WTC11 (cell line): ENCODE measurements around the gene MGMT.

Experiments used
- ATF1 ChIP-seq: sonication (generic); formaldehyde crosslinking; IDR thresholded peaks from 2 replicates; pipeline ENCODE4 v1.8.1; 2023; ENCODE audit warnings: mild to moderate bottlenecking, moderate library complexity, missing genetic modification reagents
- FOXJ3 ChIP-seq: sonication (generic); formaldehyde crosslinking; IDR thresholded peaks from 2 replicates; pipeline ENCODE4 v1.9.0; 2021; ENCODE audit warnings: missing genetic modification reagents, mild to moderate bottlenecking, borderline replicate concordance
- GTF2I ChIP-seq: fragments of 250-450 bp; sonication (Bioruptor Pico); conservative IDR thresholded peaks from 2 replicates; pipeline ENCODE4 v1.4.0; 2021; ENCODE audit warnings: mild to moderate bottlenecking
- JUN ChIP-seq: sonication (generic); formaldehyde crosslinking; IDR thresholded peaks from 2 replicates; pipeline ENCODE4 v1.8.0; 2023; ENCODE audit warnings: mild to moderate bottlenecking, missing genetic modification reagents
- NR1H2 ChIP-seq: sonication (generic); formaldehyde crosslinking; IDR thresholded peaks from 2 replicates; pipeline ENCODE4 v1.9.0; 2021; ENCODE audit warnings: mild to moderate bottlenecking, moderate library complexity, missing genetic modification reagents
- RELA ChIP-seq: sonication (generic); formaldehyde crosslinking; IDR thresholded peaks from 2 replicates; pipeline ENCODE4 v1.8.1; 2022; ENCODE audit warnings: missing genetic modification reagents, mild to moderate bottlenecking, borderline replicate concordance
- TF ChIP-seq, protein P1 (sequence below): fragments of 200-600 bp; IDR thresholded peaks from 2 replicates; pipeline ENCODE4 v1.8.0; 2022; ENCODE audit warnings: antibody characterized with exemption
- TF ChIP-seq, protein P2 (sequence below): sonication (generic); formaldehyde crosslinking; IDR thresholded peaks from 2 replicates; pipeline ENCODE4 v1.8.0; 2022; ENCODE audit warnings: mild to moderate bottlenecking, missing genetic modification reagents
- TF ChIP-seq, protein P3 (sequence below): sonication (generic); formaldehyde crosslinking; IDR thresholded peaks from 2 replicates; pipeline ENCODE4 v1.8.1; 2022; ENCODE audit warnings: missing genetic modification reagents, borderline replicate concordance
- TF ChIP-seq, protein P4 (sequence below): sonication (generic); formaldehyde crosslinking; IDR thresholded peaks from 2 replicates; pipeline ENCODE4 v1.8.0; 2022; ENCODE audit warnings: mild to moderate bottlenecking, missing genetic modification reagents

DNA sequence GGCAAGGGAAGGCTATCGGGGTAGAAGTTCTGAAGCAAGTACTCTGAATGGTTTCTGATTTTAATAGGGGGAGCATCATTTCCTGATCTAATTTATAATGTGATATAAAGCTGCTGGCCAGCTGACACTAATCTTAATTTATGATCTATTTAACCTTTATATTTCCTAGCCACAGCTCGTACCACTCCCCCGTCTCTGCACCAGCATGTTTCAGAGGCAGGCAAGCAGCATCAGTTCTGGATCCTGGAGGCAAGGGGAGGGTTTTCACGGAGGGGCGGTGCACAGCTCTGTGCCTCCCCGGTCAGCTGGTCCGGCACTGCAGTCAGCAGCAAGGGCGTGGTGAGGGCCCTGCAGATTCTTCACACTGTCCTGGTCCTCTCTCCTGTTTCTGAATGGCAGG is 30.0 kb downstream of the MGMT start:
- TF ChIP-seq, protein P1, sequence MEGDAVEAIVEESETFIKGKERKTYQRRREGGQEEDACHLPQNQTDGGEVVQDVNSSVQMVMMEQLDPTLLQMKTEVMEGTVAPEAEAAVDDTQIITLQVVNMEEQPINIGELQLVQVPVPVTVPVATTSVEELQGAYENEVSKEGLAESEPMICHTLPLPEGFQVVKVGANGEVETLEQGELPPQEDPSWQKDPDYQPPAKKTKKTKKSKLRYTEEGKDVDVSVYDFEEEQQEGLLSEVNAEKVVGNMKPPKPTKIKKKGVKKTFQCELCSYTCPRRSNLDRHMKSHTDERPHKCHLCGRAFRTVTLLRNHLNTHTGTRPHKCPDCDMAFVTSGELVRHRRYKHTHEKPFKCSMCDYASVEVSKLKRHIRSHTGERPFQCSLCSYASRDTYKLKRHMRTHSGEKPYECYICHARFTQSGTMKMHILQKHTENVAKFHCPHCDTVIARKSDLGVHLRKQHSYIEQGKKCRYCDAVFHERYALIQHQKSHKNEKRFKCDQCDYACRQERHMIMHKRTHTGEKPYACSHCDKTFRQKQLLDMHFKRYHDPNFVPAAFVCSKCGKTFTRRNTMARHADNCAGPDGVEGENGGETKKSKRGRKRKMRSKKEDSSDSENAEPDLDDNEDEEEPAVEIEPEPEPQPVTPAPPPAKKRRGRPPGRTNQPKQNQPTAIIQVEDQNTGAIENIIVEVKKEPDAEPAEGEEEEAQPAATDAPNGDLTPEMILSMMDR: no peak
- TF ChIP-seq, protein P2, sequence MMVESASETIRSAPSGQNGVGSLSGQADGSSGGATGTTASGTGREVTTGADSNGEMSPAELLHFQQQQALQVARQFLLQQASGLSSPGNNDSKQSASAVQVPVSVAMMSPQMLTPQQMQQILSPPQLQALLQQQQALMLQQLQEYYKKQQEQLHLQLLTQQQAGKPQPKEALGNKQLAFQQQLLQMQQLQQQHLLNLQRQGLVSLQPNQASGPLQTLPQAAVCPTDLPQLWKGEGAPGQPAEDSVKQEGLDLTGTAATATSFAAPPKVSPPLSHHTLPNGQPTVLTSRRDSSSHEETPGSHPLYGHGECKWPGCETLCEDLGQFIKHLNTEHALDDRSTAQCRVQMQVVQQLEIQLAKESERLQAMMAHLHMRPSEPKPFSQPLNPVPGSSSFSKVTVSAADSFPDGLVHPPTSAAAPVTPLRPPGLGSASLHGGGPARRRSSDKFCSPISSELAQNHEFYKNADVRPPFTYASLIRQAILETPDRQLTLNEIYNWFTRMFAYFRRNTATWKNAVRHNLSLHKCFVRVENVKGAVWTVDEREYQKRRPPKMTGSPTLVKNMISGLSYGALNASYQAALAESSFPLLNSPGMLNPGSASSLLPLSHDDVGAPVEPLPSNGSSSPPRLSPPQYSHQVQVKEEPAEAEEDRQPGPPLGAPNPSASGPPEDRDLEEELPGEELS (CRISPR knock-in tag): no peak
- no peak for TF ChIP-seq JUN
- TF ChIP-seq RELA (CRISPR knock-in tag): no peak
- TF ChIP-seq GTF2I (CRISPR knock-in tag): no peak
- TF ChIP-seq, protein P3, sequence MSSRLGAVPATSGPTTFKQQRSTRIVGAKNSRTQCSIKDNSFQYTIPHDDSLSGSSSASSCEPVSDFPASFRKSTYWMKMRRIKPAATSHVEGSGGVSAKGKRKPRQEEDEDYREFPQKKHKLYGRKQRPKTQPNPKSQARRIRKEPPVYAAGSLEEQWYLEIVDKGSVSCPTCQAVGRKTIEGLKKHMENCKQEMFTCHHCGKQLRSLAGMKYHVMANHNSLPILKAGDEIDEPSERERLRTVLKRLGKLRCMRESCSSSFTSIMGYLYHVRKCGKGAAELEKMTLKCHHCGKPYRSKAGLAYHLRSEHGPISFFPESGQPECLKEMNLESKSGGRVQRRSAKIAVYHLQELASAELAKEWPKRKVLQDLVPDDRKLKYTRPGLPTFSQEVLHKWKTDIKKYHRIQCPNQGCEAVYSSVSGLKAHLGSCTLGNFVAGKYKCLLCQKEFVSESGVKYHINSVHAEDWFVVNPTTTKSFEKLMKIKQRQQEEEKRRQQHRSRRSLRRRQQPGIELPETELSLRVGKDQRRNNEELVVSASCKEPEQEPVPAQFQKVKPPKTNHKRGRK (CRISPR knock-in tag): no peak
- TF ChIP-seq ATF1: no peak
- TF ChIP-seq NR1H2 (CRISPR knock-in tag): no peak
- TF ChIP-seq, protein P4, sequence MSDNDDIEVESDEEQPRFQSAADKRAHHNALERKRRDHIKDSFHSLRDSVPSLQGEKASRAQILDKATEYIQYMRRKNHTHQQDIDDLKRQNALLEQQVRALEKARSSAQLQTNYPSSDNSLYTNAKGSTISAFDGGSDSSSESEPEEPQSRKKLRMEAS (CRISPR knock-in tag): no peak
- no peak for TF ChIP-seq FOXJ3 (CRISPR knock-in tag)
